Chondrocyte (in vitro differentiated cells): ENCODE results near the gene NSF. TPM values are rescaled to one million over a fixed set of nuclear protein-coding genes. Genes with fewer than 3 reads are reported as not detected.

ENCODE experiments used
- DNase-seq: peaks from one replicate; pipeline ENCODE4 v3.0.0; 2021; ENCODE audit warnings: mixed read lengths, low spot score
- H3K27ac Mint-ChIP-seq: one replicate; pipeline ENCODE4 v1.8.0; 2021; ENCODE audit warnings: mild to moderate bottlenecking, moderate library complexity, mixed read lengths; ENCODE audit not compliant: unreplicated experiment
- H3K27me3 Mint-ChIP-seq: 2 replicates; pipeline ENCODE4 v1.8.0; 2021; ENCODE audit warnings: low read depth, mixed read lengths
- H3K36me3 Mint-ChIP-seq: 2 replicates; pipeline ENCODE4 v1.8.0; 2021; ENCODE audit warnings: low read depth, mixed read lengths
- H3K4me1 Mint-ChIP-seq: 2 replicates; pipeline ENCODE4 v1.8.0; 2021; ENCODE audit warnings: low read depth, mild to moderate bottlenecking, mixed read lengths
- H3K4me3 Mint-ChIP-seq: one replicate; pipeline ENCODE4 v1.8.0; 2021; ENCODE audit warnings: mild to moderate bottlenecking, moderate library complexity, mixed read lengths; ENCODE audit not compliant: unreplicated experiment
- H3K9me3 Mint-ChIP-seq: 2 replicates; pipeline ENCODE4 v1.8.0; 2021; ENCODE audit warnings: low read depth, mixed read lengths
- total RNA-seq: library from RNA; stranded (reverse); gene quantifications from 3 replicates; pipeline ENCODE4 v1.2.1, GENCODE V29; 2021
- TF ChIP-seq, protein P1 (sequence below): fragments of 200-600 bp; sonication (generic); IDR thresholded peaks from 2 replicates; pipeline ENCODE4 v1.5.0; 2021; ENCODE audit warnings: antibody characterized with exemption, mild to moderate bottlenecking, moderate library complexity

The NSF gene
- total RNA-seq, 1 donor from 2014 or later: 48.3 TPM

DNA sequence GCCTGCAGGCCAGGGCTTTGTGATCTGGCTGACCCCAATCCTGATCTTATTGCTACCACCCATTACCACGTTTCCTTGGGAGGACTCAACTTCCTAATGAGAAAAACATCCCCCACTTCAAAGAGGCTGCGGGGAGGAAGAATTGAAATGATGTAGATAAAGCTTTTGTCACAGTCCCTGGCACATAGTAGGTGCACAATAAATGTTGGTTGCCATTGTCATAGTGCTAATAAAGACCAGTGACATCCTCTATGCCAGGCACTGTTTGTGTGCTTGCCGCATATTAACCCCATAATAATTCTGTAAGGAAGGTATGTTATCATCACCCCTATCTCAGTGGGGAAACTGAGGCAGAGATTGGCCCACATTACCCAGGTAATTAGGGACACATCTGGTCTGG is 205.6 kb downstream of the NSF start:
- Mint-ChIP-seq H3K4me1 (peaks cover 6% of the 10 kb centered on the region), H3K9me3 (no peaks in the 10 kb centered on the region), H3K27me3 (peaks cover 22% of the 10 kb centered on the region), H3K4me3 (no peak overlapping the region), H3K36me3 (no peaks in the 10 kb centered on the region), H3K27ac (no peak overlapping the region)
- DNase-seq: no peak
- TF ChIP-seq, protein P1, sequence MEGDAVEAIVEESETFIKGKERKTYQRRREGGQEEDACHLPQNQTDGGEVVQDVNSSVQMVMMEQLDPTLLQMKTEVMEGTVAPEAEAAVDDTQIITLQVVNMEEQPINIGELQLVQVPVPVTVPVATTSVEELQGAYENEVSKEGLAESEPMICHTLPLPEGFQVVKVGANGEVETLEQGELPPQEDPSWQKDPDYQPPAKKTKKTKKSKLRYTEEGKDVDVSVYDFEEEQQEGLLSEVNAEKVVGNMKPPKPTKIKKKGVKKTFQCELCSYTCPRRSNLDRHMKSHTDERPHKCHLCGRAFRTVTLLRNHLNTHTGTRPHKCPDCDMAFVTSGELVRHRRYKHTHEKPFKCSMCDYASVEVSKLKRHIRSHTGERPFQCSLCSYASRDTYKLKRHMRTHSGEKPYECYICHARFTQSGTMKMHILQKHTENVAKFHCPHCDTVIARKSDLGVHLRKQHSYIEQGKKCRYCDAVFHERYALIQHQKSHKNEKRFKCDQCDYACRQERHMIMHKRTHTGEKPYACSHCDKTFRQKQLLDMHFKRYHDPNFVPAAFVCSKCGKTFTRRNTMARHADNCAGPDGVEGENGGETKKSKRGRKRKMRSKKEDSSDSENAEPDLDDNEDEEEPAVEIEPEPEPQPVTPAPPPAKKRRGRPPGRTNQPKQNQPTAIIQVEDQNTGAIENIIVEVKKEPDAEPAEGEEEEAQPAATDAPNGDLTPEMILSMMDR: no peak

DNA sequence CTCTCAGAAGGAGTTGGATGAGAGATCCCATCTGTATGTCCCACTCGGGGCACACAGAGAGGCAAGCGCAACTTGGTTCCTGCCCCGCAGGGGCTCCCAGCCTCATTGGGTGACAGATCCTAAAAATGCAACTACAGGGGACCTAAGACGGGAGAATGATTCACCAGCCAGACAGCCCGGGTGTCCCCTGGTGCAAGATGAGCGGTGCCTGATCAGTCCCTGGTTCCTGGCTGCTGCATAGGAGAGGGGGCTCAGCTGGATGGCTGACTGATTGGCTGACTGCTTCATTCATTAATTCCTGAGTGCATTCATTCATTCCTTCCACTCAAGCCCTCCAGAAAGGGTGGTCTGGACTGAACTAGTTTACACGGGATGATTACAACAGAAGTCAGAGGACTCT is 206.1 kb downstream of the NSF start:
- Mint-ChIP-seq H3K9me3 (no peaks in the 10 kb centered on the region), H3K36me3 (no peaks in the 10 kb centered on the region), H3K4me3 (no peak overlapping the region), H3K27ac (no peak overlapping the region), H3K4me1 (peaks cover 6% of the 10 kb centered on the region), H3K27me3 (peaks cover 20% of the 10 kb centered on the region)
- TF ChIP-seq, protein P1: no peak
- no peak for DNase-seq

DNA sequence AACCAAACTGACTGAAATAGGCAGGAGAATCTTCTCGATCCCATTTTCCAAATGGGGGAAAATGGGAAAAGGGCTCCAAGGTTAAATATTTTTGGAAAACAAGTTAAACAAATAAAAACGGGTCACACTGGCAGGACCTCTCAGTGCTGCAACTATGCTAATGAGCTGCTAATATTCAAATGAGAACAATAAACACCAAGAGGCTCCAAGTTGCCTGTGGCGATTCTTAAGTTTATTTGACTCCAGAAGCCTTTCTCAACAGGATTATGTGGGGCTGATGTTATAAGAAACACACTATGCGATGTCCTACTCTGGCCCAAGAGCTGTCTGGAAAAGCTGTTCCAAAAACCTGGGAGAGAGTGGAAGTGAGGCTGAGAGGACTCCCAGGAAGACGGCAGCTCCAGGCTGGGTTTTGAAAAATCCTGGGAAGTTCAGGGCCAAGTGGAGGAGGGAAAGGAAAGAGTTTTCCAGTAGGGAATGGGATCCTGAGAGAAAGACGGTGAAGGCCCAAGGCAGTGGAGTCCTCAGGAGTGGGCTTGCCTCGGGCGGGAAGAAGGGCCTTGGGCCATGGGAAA is 206.6 kb downstream of the NSF start:
- Mint-ChIP-seq H3K9me3 (no peaks in the 10 kb centered on the region), H3K4me1 (peaks cover 6% of the 10 kb centered on the region), H3K4me3 (no peak overlapping the region), H3K36me3 (no peaks in the 10 kb centered on the region), H3K27me3 (peaks cover 16% of the 10 kb centered on the region), H3K27ac (no peak overlapping the region)
- no peak for DNase-seq
- TF ChIP-seq, protein P1: no peak

DNA sequence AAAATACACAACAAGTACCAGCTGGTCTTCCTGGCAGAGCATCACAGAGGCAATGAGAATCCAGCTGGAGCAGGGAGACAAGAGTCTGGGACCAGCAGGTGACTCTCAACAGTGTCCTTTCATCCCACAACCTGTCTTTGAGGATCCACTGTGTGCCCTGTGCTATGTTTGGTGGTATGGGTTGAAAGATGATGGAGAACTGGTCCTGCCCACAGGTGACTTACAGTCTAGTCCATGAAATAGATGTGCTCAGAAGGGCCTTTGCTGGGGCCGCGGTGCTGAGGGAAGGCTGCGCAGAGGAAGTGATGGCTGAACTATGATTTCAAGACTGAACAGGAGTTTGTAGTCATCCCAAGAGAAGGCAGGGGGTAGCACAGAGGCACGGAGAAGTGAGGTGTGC is 210.1 kb downstream of the NSF start:
- H3K9me3 Mint-ChIP-seq: no peaks in the 10 kb centered on the region
- no peak overlapping the region for H3K27ac Mint-ChIP-seq
- H3K27me3 Mint-ChIP-seq: peaks cover 4% of the 10 kb centered on the region
- peaks cover 3% of the 10 kb centered on the region for H3K4me1 Mint-ChIP-seq
- no peaks in the 10 kb centered on the region for H3K36me3 Mint-ChIP-seq
- H3K4me3 Mint-ChIP-seq: no peak overlapping the region
- no peak for DNase-seq
- TF ChIP-seq, protein P1: no peak

DNA sequence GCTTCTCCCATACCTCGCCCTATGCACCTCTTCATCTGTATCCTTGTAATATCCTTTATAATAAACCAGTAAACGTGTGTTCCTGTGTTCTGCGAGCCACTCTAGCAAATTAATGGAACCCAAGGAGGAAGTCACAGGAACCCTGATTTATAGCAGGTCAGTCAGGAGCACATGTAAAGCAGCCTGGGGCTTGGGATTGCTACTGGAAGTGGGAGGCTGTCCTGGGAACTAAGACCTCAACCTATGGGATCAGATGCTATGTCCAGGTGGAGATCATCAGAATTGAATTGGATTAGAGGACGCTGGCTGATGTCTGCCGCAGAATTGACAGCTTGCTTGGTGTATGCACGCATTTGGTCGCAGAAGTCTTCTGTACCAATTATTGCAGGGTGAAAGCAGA is 212.3 kb downstream of the NSF start:
- TF ChIP-seq, protein P1: no peak
- H3K36me3 Mint-ChIP-seq: no peaks in the 10 kb centered on the region
- H3K27me3 Mint-ChIP-seq: no peaks in the 10 kb centered on the region
- no peak overlapping the region for H3K4me3 Mint-ChIP-seq
- no peaks in the 10 kb centered on the region for H3K4me1 Mint-ChIP-seq
- H3K9me3 Mint-ChIP-seq: no peaks in the 10 kb centered on the region
- H3K27ac Mint-ChIP-seq: no peak overlapping the region
- no peak for DNase-seq
